HG02759 (cell line): Measurements from ENCODE around the gene TH.

ENCODE experiments used
- ATAC-seq: cut with Tn5 transposase; IDR thresholded peaks from one replicate; pipeline ENCODE4 v1.9.1; 2021; ENCODE audit warnings: mild to moderate bottlenecking, moderate library complexity; ENCODE audit not compliant: unreplicated experiment

The TH gene

DNA sequence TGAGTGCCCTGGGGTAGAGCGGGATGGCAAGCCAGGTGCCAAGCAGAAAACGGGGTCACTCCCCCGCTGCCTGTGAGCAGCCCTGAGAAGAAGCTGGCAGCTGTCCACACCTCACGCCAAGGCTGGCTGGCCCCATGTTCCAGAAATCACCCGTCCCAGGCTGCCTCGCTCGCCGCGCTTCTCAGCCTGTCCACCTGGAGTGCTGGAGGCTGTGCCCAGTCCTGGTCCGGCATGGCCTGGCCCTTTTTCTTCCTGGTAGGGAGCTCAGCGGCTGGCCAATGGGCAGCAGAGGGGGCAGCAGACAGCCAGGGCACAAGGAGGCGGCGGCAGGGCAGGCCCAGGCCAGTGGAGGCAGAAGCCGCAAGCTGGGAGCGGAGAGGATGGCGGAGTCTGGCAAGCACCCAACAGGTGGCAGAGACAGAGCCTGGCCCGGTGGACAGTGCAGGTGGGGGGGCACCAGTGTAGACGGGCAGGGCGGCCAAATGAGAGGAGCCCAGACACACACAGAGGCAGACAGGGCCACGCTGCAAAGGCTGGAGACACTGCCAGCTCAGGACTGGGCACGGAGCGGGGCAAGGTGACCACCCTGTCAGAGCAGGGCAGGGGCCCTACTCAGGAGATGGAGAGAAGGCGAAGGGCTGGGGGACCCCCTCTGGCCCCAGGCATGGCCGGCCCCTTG, 37.2 kb upstream of the TH start:
- no peak for ATAC-seq

DNA sequence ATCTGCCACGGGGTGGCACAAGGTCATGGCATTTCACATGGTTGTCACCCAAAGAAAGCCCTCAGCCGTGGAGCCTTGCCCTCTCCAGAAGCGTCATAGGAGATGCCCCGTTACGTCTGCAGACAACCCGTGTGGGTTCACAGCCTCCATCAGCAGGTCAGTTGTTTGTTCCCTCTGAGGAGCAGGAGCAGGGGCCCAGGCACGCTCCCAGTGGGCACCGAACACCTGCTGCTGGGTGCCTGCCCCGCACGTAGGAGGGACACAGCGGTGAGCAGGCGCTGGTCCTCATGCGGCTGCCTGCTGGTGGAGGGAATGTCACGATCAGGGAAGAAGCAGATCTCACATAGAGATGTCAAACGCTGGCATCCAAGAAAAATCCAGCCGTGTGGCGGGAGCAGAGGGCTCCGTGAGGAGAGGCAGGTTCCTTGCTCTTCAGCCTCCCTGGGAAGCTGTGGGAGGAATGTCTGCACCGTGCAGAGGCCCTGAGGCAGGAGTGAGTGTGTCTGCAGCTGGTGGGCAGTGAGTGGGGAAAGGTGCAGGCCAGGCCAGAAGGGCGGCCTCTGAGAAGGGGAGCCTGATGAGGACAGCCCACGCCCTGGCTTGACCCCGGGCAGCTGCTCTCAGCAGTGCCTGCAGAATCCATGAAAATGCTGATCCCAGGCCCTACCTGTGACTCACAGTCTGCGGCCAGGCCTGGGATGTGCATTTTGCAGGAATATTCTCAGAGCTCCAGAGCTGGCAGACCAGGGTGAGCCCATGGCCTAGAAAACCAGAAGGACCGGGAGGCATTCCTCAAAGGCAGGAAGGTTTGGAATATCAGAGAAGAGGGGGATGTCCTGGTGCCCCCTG, 36.4 kb upstream of the TH start:
- ATAC-seq: no peak

DNA sequence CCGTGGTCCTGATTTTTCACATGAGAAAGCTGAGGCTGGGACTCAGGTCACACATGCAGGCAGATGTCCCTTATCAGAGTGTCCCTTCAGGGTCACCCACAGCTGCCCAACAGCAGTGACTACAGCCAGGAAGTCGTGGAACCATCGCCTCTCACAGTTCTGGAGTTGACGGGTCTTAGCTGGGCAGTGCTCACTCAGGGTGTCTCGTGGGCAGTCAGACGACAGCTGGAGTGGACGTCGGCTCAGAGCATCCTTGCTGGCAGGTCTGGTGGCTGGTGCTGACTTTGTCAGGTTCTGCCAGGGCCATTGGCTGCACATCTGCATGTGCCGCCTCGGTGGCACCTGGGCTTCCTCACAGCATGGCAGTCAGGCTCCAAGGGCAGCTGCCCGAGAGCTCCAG, 35.6 kb upstream of the TH start:
- no peak for ATAC-seq

DNA sequence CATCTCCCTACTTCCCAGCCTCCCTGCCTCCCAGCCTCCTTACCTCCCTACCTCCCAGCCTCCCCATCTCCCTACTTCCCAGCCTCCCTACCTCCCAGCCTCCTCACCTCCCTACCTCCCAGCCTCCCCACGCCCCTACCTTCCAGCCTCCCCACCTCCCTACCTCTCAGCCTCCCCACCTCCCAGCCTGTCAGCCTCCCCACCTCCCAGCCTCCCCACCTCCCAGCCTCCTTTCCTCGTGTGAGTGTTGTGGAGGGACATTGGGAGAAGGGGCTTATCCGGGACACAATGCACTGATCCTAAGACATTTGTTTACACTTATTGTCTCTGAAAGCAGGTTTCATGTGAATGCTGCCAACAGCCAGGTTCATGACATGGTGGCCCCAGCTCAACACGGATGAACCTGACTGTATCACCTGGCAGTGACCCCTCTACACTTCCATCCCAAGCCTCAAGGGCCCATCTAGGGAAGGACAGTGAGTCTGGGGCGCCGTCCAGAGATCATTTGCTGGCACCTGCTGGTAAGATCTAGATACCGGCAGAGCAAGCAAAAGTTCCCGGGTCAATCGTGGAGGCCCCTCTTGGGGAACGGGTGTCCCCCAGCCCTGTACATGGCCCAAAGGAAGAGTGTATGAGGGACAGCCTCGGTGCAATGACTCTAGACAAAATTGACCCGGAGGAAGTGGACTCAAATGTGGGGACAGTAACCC, 34.5 kb upstream of the TH start:
- no peak for ATAC-seq

DNA sequence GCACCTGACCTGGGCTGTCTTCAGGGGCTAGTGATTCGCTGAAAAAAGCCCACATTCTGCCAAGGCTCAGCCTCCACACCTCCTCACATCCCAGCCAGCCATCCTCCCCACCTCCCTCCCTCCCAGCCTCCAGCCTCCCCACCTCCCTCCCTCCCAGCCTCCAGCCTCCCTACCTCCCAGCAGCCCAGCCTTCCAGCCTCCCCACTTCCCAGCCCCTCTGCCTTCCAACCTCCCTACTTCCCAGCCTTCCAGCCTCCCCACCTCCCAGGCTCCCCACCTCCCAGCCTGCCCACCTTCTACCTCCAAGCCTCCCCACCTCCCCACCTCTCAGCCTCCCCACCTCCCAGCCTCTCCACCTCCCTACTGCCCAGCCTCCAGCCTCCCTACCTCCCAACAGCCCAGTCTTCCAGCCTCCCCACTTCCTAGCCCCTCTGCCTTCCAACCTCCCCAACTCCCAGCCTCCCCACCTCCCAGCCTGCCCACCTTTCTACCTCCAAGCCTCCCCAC, 33.7 kb upstream of the TH start:
- no peak for ATAC-seq

DNA sequence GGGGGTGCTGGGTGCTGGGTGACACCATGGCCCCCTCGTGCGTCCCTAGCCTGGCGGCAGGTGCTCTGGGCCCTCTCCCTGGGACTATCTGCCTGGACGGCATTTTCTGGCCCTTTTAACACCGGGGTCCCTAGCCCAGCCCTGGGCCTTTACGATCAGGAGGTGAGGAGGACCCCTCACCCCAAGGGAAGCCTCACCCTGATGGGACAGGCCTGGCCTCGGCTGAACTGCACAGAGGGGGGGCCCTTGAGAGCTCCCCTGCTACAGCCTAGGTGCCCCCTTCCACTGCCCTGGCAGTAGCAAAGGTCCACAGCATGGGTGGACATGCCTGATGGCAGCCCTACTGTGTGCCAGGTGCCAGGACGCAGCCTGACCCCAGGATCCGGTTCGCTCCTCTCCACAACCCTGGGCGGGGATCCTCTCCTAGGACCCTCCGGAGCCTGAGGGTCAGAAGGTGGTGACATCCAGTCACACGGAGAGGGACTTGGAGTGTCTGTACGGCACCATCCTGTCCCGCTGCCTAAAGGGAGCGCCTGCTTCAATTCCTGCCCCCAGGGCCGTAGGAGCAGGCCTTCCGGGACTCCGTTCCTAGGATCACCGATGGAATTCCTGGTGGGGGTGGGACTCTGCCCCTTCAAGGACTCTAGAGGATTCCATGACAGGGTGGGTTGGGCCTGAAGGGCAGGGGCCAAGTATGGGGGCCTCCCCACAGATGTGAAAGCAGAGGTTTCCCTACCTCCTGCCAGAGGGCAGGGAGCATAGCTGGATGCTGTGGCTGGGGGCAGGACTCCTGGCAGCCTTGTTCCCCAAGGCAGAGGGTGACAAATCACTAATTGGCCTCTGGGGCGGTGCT, 33.0 kb upstream of the TH start:
- ATAC-seq: no peak

DNA sequence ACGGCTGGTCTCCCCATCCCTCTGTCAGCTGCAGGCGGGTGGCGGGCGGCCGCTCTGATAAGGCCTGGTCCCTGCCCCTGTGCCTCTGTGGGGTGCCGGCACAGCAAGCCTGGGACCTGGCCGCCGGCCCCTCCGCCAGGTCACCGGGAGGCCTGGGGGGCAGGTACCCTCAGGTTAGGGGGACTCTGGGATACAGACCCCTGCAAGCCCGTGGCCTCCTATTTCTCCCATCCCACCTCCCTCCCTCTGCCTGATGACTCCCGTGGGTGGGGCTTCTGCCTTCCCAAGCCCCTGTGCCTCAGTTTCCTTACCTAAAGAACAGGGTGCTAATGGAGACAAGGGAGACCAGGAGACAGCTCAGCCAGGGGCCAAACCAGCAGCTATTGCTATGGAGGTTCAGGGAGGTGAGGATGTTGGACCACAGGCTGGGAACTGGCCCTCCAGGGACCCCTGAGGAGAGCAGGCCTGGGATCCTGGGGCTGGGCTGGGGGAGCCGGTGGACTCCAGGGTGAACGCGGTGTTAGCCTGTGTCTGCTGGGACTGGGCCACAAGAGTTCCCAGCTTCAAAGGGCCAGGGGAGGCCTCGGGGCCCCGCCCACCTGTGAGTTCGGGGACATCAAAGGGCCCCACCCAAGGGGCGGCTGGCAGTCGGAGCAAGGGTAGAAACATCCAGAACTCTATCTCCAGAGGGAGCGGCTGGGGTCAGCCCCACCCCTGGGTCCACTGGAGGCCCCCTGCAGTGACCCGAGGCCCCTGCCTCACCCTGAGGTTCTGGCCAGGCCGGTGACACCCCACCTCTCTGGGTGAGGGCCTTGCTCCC, 32.0 kb upstream of the TH start:
- ATAC-seq: no peak

DNA sequence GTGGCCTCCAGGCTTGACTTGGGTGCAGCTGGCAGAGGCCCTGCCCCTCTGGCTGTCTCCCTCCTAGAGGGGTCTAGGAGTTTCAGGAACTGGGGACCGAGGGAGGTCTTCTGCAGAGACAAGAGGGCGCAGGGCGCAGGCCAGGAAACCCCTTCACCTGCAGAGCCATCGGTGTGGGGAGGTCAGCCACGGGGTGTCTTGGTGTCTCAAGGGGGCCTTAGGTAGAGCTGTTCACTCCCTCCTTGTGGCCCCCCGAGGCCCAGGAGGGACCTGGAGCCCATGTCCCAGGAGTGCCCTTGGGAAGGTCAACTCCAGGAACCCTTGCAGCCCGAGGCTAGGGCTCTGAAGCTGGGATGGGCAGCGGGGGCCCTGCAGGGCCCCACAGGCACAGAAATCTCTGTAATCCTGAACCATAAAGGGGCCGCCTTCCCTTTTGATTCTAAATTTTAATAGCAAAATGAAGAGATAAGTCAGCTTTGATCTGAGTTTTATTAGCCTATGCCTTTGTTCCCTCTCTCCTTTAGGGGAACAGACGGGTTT, 31.4 kb upstream of the TH start:
- no peak for ATAC-seq

DNA sequence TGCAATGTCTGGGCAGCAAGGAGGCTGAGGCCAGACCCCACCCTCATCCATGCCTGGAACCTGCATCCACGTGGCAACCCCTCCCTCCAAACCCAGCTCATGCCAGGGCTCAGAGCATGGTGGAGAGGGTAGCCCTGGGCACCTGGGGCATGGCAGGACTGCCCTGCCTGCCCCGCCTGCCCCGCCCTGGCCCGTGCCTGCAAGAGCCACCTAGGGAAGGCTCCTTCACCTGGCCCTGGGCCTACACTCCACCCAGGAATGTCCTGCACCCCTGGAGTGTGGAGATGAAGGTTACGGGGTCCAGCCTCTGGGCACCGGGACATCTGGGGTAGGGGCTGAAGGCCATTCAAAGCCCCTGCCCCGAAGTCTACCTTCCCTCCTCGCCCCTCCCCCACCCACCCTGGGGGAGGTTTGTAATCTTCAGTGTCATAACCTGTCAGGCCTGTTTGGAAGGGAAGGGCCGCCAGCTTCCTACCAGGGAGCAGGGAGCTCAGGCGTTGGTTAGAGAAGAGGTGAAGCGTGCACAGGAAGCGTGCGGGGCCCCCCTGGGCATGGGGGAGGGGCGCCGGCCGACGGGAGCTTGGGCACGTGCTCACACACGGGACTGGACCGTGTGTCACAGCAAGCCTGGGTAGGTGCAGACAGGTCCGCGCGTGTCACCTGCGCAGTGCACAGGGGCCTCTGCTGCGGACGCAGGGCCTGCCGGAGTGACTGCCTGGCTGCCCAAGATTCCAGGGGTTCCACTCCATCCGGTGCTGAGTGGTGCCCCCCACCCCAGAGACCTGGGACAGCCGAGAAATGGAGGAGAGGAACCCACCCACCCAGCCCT, 30.7 kb upstream of the TH start:
- ATAC-seq: no peak

DNA sequence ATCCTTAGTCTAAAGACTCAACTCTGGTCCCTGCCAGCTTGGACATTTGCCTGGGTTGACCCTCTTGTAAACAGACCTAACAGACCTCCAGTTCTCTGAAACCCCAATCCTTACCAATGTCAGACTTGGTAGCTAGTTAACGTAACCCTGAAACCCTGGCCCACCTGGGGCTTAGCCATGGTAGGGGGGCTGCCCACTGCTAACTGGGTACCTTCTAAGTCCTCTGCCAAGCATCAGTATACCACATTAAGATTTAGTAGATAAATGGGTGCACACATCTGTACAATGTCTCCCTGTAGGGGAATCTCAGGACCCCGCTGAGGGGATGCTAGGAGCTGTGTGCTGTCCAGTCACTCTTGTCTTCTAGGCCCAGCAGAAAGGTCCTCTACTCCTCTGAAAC, 29.9 kb upstream of the TH start:
- no peak for ATAC-seq

DNA sequence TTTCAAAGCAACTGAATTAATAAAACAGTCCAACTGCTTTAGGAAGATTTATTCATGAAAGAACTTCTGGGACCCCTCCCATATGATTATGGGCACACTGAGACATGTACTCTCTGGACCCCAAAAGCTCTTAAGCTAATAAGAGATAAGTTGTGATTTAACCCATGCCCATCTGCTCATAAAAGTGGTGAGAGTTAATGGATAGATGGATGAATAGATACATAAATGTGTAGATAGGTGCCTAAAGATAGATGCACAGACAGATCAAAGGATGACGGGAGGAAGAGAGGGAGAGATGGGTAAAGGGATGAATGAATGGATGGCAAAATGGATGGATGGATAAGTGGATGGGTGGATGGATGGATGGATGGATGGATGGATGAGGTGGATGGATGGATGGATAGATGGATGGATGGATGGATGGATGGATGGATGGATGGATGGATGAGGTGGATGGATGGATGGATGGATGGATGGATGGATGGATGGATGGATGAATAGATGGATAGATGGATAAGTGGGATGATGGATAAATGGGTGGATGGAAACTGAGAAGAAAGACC, 29.4 kb upstream of the TH start:
- no peak for ATAC-seq

DNA sequence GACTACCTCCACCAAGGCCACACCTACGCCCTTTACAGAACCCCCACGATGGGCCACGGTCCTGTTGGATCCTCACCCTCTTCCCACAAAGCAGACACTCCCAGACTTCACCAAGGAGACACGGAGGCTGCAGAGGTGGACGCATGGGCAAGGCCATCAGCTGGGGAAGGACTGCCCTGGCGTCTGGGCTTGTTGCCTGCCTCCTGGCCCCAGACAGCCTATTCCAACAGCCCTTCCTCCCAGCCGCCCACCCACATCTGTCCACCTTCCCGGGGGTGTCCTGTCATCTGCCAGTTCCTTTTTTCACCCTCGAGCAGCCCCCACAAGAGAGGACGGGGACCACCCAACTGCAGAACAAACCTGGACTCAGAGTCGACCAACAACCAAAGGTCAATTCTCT, 28.9 kb upstream of the TH start:
- ATAC-seq: no peak

DNA sequence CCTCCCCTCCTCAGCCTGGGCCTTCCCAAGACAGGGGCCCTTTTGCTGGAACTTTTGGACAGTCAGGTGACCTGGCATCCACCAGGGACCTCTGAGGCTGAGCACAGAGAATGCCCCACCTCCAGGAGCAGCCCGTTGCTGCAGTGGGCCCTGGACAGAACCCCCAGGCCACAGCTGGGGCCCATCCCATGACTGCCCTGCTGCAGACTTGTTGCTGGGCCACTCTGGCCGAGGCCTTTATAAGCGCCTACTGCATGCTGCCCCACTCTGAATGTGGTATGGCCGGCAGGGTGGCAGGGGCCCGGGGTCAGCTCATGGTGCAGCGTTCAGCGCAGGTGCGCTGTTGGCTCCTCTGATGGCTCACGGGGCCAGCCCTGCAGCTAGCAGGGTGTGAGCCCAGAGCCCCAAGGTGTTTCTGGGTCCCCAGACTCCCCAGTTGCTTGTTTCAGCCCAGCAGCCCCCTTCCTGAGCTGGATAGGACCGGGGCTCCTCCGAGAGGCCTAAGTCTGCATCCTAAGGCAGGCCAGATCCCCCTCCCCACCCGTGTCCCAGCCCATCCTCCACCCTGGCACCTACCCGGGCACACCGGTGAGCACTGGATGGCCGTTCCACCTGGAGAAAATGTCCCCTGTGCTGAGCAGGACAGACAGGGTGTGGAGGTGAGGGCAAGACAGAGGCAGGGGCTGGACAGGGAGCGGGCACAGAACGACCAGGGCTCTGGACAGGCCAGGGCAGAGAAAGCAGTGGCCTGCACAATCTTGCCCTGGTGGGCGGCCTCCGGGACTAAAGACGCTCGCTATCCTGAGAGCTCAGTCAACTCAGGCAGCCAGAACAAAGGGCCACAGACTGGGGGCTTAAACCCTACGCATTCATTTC, 28.1 kb upstream of the TH start:
- ATAC-seq: no peak

DNA sequence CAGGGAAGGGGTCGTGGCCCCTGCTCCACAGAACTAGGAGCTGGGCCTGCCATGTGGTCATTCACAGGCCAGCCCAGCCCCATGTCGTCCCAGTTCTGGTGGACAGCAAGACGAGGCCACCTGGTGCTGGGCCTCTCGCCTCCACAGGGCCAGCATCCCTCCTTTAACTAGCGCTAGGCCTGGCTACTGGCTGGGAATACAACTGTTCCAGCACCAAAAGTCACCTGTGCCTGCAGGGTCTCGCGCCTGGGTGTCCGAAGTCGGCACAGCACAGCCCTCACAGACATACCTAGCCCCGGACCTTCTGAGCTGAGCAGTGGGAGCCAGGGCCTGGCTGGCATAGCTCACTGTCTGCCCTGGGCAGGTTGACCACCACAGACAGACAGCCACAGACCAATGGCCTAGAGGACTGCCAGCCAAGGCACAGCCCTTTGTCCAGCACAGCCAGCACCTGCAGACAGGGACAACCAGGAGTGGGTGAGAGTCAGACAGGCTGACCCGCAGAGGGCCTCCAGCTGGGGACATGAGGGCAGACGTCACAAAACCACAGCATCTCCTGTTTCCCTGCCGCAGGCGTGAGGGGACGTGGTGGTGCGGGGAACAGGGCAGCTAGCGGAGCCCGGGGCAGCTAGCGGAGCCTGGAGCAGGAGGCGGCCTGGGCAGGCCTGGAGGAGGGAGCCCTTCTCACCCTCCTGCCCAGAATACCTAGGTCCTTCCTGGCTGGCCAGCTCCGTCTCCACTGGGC, 27.2 kb upstream of the TH start:
- no peak for ATAC-seq

DNA sequence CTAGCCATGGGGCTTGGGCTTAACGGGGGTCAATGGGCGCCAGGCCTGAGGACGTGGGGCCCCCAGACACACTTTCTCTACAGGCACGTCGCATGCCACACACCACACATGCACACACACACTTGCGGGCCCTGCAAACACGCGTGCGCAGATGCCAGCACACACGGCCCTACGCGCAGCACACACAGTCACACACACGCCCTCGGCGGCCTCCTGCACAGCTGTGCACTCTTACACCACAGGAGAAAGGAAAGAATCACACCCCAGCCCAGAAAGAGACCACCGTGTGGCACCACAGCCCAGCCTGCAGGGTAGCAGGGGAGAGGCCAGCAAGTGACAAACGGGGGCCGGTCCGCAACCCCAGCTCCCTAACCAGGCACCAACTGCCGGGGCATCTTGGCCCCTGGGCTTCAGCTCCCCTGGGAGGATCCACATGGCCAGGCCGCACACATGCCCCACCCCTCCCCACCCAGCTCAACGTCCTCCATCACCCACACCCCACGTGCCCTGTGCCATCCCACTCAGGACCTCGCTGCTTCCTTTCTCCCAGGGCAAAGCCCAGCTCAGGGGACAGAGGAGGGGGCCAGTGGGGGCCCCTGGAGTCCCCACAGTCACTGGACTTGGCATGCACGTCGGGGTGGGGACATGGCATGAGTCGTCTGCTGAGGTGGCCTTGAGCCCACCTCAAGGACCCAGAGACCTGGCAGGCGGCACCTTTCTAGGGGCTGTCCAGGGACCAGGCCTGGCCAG, 26.3 kb upstream of the TH start:
- no peak for ATAC-seq
